ENCODE measurements around the gene ZNF534. TPM values are rescaled to one million over a fixed set of nuclear protein-coding genes. Genes with fewer than 3 reads are reported as not detected.
"Not testable (repeated sequence)": the region's sequence is repeated elsewhere in the genome, so short reads cannot be mapped to it uniquely, and the experiment has no call there.

Gene ZNF534
- total RNA-seq, 1 experiment from 2014 or later, result not detected

DNA sequence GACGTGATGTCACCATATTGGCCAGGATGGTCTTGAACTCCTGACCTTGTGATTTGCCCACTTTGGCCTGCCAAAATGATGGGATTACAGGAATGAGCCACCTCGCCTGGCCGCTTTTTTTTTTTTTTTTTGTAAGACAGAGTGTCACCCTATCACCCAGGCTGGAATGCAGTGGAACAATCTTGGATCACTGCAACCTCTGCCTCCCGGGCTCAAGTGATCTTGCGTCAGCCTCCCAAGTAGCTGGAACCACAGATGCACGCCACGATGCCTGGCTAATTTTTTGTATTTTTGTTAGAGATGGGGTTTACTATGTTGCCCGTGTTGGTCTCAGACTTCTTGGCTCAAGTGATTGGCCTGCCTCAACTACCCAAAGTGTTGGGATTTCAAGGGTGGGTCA is 69.6 kb downstream of the ZNF534 start:
- DNase-seq (ENCODE audit: low spot score), result no peak

DNA sequence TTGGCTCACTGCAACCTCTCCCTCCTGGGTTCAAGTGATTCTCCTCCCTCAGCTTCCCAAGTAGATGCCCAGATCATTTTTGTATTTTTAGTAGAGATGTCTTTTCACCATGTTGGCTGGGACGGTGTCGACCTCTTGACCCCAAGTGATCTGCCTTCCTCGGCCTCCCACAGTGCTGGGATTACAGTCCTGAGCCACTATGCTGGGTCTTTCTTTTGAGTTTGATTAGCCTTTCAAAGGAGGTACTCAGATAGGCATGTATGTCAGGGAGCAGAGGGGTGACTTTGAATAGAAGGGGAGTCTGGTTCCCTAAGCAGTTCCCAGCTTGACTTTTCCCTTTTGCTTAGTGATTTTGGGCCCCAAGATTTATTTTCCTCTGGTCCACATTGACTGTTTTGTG is 71.5 kb downstream of the ZNF534 start:
- DNase-seq (ENCODE audit: low spot score), result not testable (repeated sequence)

DNA sequence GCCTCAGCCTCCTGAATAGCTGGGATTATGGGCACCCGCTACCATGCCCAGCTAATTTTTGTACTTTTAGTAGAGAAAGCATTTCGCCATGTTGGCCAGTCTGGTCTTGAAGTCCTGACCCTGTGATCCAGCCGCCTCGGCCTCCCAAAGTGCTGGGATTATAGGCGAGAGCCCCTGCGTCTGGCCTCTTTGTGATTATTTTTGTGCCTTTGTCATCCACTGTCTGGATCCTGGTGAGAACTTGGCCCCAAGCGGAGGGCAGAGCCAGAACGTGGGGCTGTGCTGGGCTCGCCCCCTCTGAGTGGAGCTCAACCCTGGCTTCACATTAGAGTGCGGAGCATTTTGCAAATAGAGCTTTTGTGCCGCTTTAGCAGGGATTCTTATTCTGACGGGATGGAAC is 72.0 kb downstream of the ZNF534 start:
- DNase-seq (ENCODE audit: low spot score), result not testable (repeated sequence)

Other genes starting within 250 kb of the ZNF534 start
- 301 and 306 TPM in 2 replicates for gene PPP2R1A, start 239.1 kb upstream of the ZNF534 start, total RNA-seq (2014; rRNA removed; shearing (Covaris generic))
- gene ZNF766, start 159.6 kb upstream of the ZNF534 start, total RNA-seq (2014; rRNA removed; shearing (Covaris generic)), result 12.7 and 14.6 TPM in 2 replicates
- gene ZNF480, start 132.0 kb upstream of the ZNF534 start, total RNA-seq (2014; rRNA removed; shearing (Covaris generic)), result 11.3 and 12.6 TPM in 2 replicates
- 1.3 and 1.4 TPM in 2 replicates for gene ZNF610, start 92.9 kb upstream of the ZNF534 start, total RNA-seq (2014; rRNA removed; shearing (Covaris generic))
- 0.12 and 0.22 TPM in 2 replicates for gene ZNF880, start 59.2 kb upstream of the ZNF534 start, total RNA-seq (2014; rRNA removed; shearing (Covaris generic))
- gene ZNF528, start 31.3 kb upstream of the ZNF534 start, total RNA-seq (2014; rRNA removed; shearing (Covaris generic)), result 0.43 and 8.6 TPM in 2 replicates
- not detected in 2 replicates for gene ZNF578, start 24.4 kb downstream of the ZNF534 start, total RNA-seq (2014; rRNA removed; shearing (Covaris generic))
- gene ZNF808, start 98.5 kb downstream of the ZNF534 start, total RNA-seq (2014; rRNA removed; shearing (Covaris generic)), result 2.2 and 2.5 TPM in 2 replicates
- 4.9 and 6.3 TPM in 2 replicates for gene ZNF701, start 141.1 kb downstream of the ZNF534 start, total RNA-seq (2014; rRNA removed; shearing (Covaris generic))
- gene ZNF83, start 209.2 kb downstream of the ZNF534 start, total RNA-seq (2014; rRNA removed; shearing (Covaris generic)), result 57.1 and 57.3 TPM in 2 replicates

Data from A172 (cell line).